Measurements from ENCODE around the gene KMT2E. TPM values are rescaled to one million over a fixed set of nuclear protein-coding genes. Genes with fewer than 3 reads are reported as not detected.

The KMT2E gene
- total RNA-seq, 1 experiment from 2014 or later = 63.9 TPM

- no peak overlapping the region for H3K4me3 ChIP-seq (ENCODE audit: low read depth, low read length, poor library complexity, severe bottlenecking)
- H3K27ac ChIP-seq (ENCODE audit: low read depth, low read length, poor library complexity, severe bottlenecking) = no peak overlapping the region
- no peaks in the 10 kb centered on the region for H3K36me3 ChIP-seq (ENCODE audit: insufficient read depth, low read length, poor library complexity, severe bottlenecking)
- ChIA-PET CTCF (no interaction called here), POLR2A (ENCODE audit: low non-redundant PET) (no interaction called here)
- DNase-seq (ENCODE audit: low spot score) = no peak
- no TSS peak for BruUV-seq (replicated peaks)
- peaks cover 11% of the 10 kb centered on the region for H3K4me1 ChIP-seq (ENCODE audit: insufficient read depth, low read length, poor library complexity, severe bottlenecking)
- TF ChIP-seq EZH2 (IDR thresholded peaks at IDR 0.05; ENCODE audit: borderline replicate concordance, low read depth, low read length, poor library complexity, severe bottlenecking) = no peak
- TF ChIP-seq, protein P1, sequence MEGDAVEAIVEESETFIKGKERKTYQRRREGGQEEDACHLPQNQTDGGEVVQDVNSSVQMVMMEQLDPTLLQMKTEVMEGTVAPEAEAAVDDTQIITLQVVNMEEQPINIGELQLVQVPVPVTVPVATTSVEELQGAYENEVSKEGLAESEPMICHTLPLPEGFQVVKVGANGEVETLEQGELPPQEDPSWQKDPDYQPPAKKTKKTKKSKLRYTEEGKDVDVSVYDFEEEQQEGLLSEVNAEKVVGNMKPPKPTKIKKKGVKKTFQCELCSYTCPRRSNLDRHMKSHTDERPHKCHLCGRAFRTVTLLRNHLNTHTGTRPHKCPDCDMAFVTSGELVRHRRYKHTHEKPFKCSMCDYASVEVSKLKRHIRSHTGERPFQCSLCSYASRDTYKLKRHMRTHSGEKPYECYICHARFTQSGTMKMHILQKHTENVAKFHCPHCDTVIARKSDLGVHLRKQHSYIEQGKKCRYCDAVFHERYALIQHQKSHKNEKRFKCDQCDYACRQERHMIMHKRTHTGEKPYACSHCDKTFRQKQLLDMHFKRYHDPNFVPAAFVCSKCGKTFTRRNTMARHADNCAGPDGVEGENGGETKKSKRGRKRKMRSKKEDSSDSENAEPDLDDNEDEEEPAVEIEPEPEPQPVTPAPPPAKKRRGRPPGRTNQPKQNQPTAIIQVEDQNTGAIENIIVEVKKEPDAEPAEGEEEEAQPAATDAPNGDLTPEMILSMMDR (conservative IDR thresholded peaks at IDR 0.05; ENCODE audit: low read depth, low read length) = no peak
- H3K27me3 ChIP-seq (replicated peaks; ENCODE audit: insufficient read depth, low read depth, low read length, poor library complexity) = no peaks in the 10 kb centered on the region
- no peaks in the 10 kb centered on the region for H3K9me3 ChIP-seq (ENCODE audit: low read depth, low read length, poor library complexity, severe bottlenecking)
- intact Hi-C loops (cut with micrococcal nuclease; ENCODE audit: unreplicated experiment) = no loop called here
These were observed 139.5 kb downstream of the KMT2E start for GRCh38 chr7:105153531-105153930.

DNA sequence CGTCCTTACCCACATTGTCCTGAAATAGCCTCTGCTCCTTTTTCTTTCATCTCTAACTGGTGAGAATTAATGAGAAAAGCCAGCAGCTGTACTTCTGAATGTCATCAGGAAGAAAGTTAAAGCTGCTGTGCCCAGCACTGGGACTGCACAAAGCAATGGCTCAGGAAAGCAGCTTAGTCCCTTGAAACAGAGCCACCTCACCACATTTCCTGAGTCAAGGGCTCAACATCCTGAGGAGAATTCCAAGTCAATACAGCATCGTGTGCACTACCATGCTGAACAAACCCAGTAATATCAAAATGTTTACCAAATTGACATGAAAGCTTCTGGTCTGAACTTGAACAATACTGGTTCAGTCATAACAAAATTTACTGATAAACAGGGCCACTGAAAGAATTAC lies 140.1 kb downstream of the KMT2E start:
- ChIA-PET POLR2A (ENCODE audit: low non-redundant PET) (no interaction called here), CTCF (no interaction called here)

DNA sequence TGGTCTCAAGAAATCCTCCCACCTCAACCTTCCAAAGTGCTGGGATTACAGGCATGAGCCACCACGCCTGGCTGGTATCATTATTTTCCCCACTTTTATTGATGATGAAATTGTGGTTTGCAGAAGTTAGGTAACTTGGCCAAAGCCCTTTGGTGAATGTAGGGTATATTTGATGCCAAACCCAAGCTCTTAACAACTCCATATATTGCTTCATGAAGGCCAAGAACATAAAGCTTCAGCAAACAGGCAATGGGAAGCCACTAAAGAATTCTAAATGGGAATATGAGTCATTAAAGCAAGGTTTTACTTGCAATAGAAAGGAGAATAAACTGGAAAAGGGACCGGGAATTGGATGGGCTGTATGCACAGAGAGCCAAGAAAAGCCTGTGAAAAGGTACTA lies 142.7 kb downstream of the KMT2E start:
- Histone ChIP-seq H3K27me3 (replicated peaks; ENCODE audit: insufficient read depth, low read depth, low read length, poor library complexity) (no peaks in the 10 kb centered on the region), H3K27ac (ENCODE audit: low read depth, low read length, poor library complexity, severe bottlenecking) (no peak overlapping the region), H3K4me1 (ENCODE audit: insufficient read depth, low read length, poor library complexity, severe bottlenecking) (peaks cover 5% of the 10 kb centered on the region), H3K36me3 (ENCODE audit: insufficient read depth, low read length, poor library complexity, severe bottlenecking) (no peaks in the 10 kb centered on the region), H3K4me3 (ENCODE audit: low read depth, low read length, poor library complexity, severe bottlenecking) (no peak overlapping the region), H3K9me3 (ENCODE audit: low read depth, low read length, poor library complexity, severe bottlenecking) (no peaks in the 10 kb centered on the region)
- intact Hi-C loops (cut with micrococcal nuclease; ENCODE audit: unreplicated experiment) = no loop called here
- BruUV-seq (replicated peaks) = no TSS peak
- ChIA-PET POLR2A (ENCODE audit: low non-redundant PET) (no interaction called here), CTCF (no interaction called here)
- DNase-seq (ENCODE audit: low spot score) = no peak
- TF ChIP-seq, protein P1 (conservative IDR thresholded peaks at IDR 0.05; ENCODE audit: low read depth, low read length) = no peak
- no peak for TF ChIP-seq EZH2 (IDR thresholded peaks at IDR 0.05; ENCODE audit: borderline replicate concordance, low read depth, low read length, poor library complexity, severe bottlenecking)

More for the DNA sequence above, 140.1 kb downstream of the KMT2E start:
- no TSS peak for BruUV-seq (replicated peaks)
- TF ChIP-seq, protein P1 (conservative IDR thresholded peaks at IDR 0.05; ENCODE audit: low read depth, low read length) = no peak
- TF ChIP-seq EZH2 (IDR thresholded peaks at IDR 0.05; ENCODE audit: borderline replicate concordance, low read depth, low read length, poor library complexity, severe bottlenecking) = no peak
- Histone ChIP-seq H3K27me3 (replicated peaks; ENCODE audit: insufficient read depth, low read depth, low read length, poor library complexity) (no peaks in the 10 kb centered on the region), H3K36me3 (ENCODE audit: insufficient read depth, low read length, poor library complexity, severe bottlenecking) (no peaks in the 10 kb centered on the region), H3K9me3 (ENCODE audit: low read depth, low read length, poor library complexity, severe bottlenecking) (no peaks in the 10 kb centered on the region), H3K4me1 (ENCODE audit: insufficient read depth, low read length, poor library complexity, severe bottlenecking) (peaks cover 11% of the 10 kb centered on the region), H3K27ac (ENCODE audit: low read depth, low read length, poor library complexity, severe bottlenecking) (no peak overlapping the region), H3K4me3 (ENCODE audit: low read depth, low read length, poor library complexity, severe bottlenecking) (no peak overlapping the region)
- intact Hi-C loops (cut with micrococcal nuclease; ENCODE audit: unreplicated experiment) = no loop called here
- no peak for DNase-seq (ENCODE audit: low spot score)
